Mucosa of descending colon (tissue), 3 donors: ENCODE data around the gene BCL11B. TPM values are rescaled to one million over a fixed set of nuclear protein-coding genes. Genes with fewer than 3 reads are reported as not detected.

Source experiments
- ATAC-seq: fragments of 200-7000 bp; cut with Tn5 transposase; one replicate; pipeline ENCODE4 v1.9.1; 2020; ENCODE audit warnings: mild to moderate bottlenecking, moderate library complexity
- DNase-seq, 3 donors: peaks; one replicate each; pipeline ENCODE4 v3.0.0-alpha.2; 2020
- H3K36me3 ChIP-seq: fragments of 200-600 bp; one replicate; pipeline ENCODE4 v1.8.0; 2021; ENCODE audit warnings: low read depth, mild to moderate bottlenecking
- H3K4me1 ChIP-seq: fragments of 200-600 bp; one replicate; pipeline ENCODE4 v1.8.0; 2021; ENCODE audit warnings: low read depth, mild to moderate bottlenecking
- H3K4me3 ChIP-seq: fragments of 200-600 bp; one replicate; pipeline ENCODE4 v1.8.0; 2021; ENCODE audit warnings: mild to moderate bottlenecking
- H3K9me3 ChIP-seq: fragments of 200-600 bp; one replicate; pipeline ENCODE4 v1.8.0; 2021; ENCODE audit warnings: mild to moderate bottlenecking
- CTCF ChIP-seq: fragments of 200-600 bp; IDR thresholded peaks from one replicate; pipeline ENCODE4 v1.8.0; 2022; ENCODE audit warnings: antibody characterized with exemption, mild to moderate bottlenecking
- intact Hi-C, 2 donors: fragments of 100-400 bp; cut with DNase I in 1 of 2; cut with micrococcal nuclease in 1 of 2; formaldehyde crosslinking; loops; one replicate each; pipeline versions ENCODE4 v1.11.0 to v1.11.1; 2022; cut with DNase I, micrococcal nuclease
- total RNA-seq, 3 donors: library from RNA; stranded (reverse); fragmentation: NEBNext Ultra II Directional in 2 of 3; extraction: Animal tissue kit (Norgen Biotek cat#: 25700) in 2 of 3; gene quantifications; one replicate each; pipeline versions ENCODE4 v1.2.1 to v1.2.4, GENCODE V29; 2021 to 2023
- donor health status: DM: no; HTN: no; CAD: no; lungs with moderate emphysema.
- donor health status: DM: no; HTN: no; CAD: no.
- donor health status: DM: no; HTN: yes; CAD: no.

Gene BCL11B
- total RNA-seq, 3 donors from 2014 or later, result 2.5 to 5.6 (median 4.9) TPM

DNA sequence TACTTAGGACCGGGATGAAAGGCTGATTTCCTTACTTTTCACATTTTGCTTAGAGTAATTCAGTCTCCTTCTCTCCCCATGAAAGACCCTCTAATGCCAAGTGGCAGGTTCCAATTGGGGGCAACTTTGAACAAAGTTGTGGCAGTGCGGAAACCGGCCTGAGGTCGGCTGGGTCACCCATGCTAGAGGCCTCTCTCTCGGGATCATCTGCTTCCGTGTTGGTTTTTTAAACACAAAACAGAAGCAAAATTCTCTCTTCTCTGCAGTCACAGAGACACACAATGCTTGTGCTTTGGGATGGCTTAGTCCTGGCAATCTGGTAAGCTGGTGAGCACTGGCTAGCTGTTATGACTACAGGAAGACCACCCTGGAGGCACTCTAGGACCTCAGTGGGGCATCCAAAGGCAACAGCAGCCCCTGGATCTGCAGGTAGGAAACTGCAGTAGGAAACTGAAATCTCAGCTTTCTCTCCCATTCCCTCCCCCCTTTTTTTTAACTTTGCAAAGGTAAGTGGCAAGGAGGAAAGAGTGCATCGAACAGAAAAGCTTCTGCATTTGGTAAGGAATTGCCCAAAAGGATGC lies 102.1 kb downstream of the BCL11B start:
- intact Hi-C loops, result no loop called here
- Histone ChIP-seq H3K4me3 (no peak overlapping the region), H3K4me1 (no peaks in the 10 kb centered on the region), H3K9me3 (no peaks in the 10 kb centered on the region), H3K36me3 (no peaks in the 10 kb centered on the region)
- no peak for ATAC-seq
- TF ChIP-seq CTCF, result no peak
- no peak for DNase-seq

- TF ChIP-seq CTCF, result no peak
- no peak for DNase-seq
- intact Hi-C loops, result no loop called here
- H3K4me1 ChIP-seq, result no peaks in the 10 kb centered on the region
- no peaks in the 10 kb centered on the region for H3K36me3 ChIP-seq
- no peaks in the 10 kb centered on the region for H3K9me3 ChIP-seq
- ATAC-seq, result no peak
- H3K4me3 ChIP-seq, result no peak overlapping the region
These were observed 103.7 kb downstream of the BCL11B start for GRCh38 chr14:99168330-99168729.

DNA sequence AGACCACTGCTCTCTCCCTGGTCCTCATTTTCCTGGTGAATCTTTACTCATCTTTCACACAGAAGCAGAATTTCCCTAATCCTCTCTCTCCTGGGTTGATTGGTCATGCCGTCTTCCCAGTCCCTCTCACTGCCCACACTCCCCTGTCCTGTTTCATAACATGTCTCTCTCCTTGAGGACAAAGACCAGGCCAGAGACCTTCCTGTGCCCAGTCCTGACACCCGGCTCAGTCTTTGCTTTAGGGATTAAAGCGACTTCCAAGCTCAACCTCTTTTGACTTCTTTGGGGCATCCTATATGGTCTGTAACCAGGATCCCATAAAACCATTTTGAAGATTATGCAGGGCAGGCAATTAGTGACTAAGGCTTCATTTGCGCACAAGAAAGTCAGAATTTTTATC lies 105.5 kb downstream of the BCL11B start:
- Histone ChIP-seq H3K9me3 (no peaks in the 10 kb centered on the region), H3K4me1 (no peaks in the 10 kb centered on the region), H3K36me3 (no peaks in the 10 kb centered on the region), H3K4me3 (no peak overlapping the region)
- no peak for TF ChIP-seq CTCF
- DNase-seq (no peak), ATAC-seq (no peak)
- intact Hi-C loops, result no loop called here

DNA sequence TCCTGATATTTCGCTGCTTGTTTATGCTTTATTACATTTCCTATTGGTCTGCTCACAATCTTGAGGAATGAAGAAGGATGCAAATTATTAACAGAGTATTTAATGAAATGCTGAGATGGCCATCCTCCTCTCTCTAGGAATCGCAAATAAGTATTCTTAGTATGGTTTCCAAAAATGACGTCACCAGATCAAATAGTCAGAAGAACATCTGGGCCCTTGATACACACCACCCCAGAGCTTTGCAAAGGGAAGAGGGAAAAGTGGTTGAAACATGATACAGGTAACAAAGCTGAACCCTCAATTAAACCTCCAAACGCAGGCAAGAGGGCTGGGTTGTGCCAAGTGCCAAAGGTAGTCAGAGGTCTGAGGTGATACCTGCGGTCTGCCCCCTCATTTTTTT lies 107.3 kb downstream of the BCL11B start:
- Histone ChIP-seq H3K9me3 (no peaks in the 10 kb centered on the region), H3K4me1 (no peaks in the 10 kb centered on the region), H3K36me3 (no peaks in the 10 kb centered on the region), H3K4me3 (no peak overlapping the region)
- ATAC-seq, result no peak
- no peak for TF ChIP-seq CTCF
- intact Hi-C loops, result no loop called here
- no peak for DNase-seq

DNA sequence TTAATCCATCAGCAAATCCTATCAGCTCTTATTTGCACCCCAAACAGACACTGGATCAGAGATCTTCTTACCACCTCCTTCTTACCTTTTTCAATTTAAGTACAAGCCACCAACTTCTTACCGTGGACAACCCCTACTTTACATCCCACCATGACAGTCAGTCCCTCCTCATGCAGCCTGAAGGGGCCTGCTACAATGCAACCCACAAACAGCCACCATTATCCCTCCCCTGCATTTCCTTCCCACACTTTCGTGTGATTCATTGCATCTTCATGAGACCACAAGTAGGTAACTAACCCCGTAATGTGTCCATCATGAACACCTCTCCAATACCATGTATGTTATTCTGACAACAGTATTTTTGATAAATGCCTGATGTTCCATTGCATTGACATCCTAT lies 108.6 kb downstream of the BCL11B start:
- no peaks in the 10 kb centered on the region for H3K4me1 ChIP-seq
- ATAC-seq (no peak), DNase-seq (no peak)
- no peak for TF ChIP-seq CTCF
- H3K36me3 ChIP-seq, result no peaks in the 10 kb centered on the region
- intact Hi-C loops, result no loop called here
- H3K9me3 ChIP-seq, result no peaks in the 10 kb centered on the region
- H3K4me3 ChIP-seq, result no peak overlapping the region
